ENCODE measurements around the gene NEK2. TPM values are rescaled to one million over a fixed set of nuclear protein-coding genes. Genes with fewer than 3 reads are reported as not detected.
"Not testable (repeated sequence)": the region's sequence is repeated elsewhere in the genome, so short reads cannot be mapped to it uniquely, and the experiment has no call there.

NEK2 gene
- total RNA-seq, 4 donors from 2014 or later: 2.4 to 11.8 (median 6.5) TPM

DNA sequence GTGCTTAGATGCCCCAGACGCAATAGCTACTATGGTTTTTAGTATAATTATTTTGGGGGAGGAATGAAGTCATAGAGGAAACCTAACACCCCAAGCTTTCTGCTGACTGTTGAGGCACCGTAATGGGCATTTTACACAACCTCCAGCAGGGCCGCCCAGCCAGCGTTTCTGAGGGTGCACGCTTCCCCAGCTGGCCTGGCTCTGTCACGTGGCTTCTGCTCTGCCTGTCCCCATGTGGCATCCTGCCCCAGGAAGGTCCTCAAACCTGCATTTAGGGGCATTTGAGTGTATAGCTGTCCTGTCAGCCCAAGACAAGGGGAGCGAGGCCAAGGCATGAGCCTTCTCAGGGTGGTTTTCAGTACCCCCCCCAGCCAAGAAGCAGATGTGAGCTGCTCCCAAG, 10.4 kb upstream of the NEK2 start:
- WGBS, 2 donors: 79 to 86% methylated on average over 2 to 7 of the region's 7 CpGs
- intact Hi-C loops (cut with DNase I): no loop called here

GRCh38 chr1:211684791-211685190, 9.4 kb upstream of the NEK2 start:
- H3K36me3 ChIP-seq: no peaks in the 10 kb centered on the region
- TF ChIP-seq POLR2A (IDR thresholded peaks at IDR 0.05) (no peak), CTCF (IDR thresholded peaks at IDR 0.05) (no peak)
- no peak overlapping the region for H3K4me3 ChIP-seq
- DNase-seq: no peak
- WGBS, 2 donors: 79 to 83% methylated on average over 2 to 3 of the region's 3 CpGs
- intact Hi-C loops (cut with DNase I): no loop called here
- H3K4me1 ChIP-seq: peaks cover 0 to 6% (median 0%) of the 10 kb centered on the region in 3 donors
- H3K9me3 ChIP-seq: no peaks in the 10 kb centered on the region
- H3K27me3 ChIP-seq: no peaks in the 10 kb centered on the region
- H3K27ac ChIP-seq: no peak overlapping the region

More for the DNA sequence above, 10.4 kb upstream of the NEK2 start:
- no peak overlapping the region for H3K27ac ChIP-seq
- H3K9me3 ChIP-seq: no peaks in the 10 kb centered on the region
- H3K36me3 ChIP-seq: no peaks in the 10 kb centered on the region
- TF ChIP-seq CTCF (IDR thresholded peaks at IDR 0.05) (no peak), POLR2A (IDR thresholded peaks at IDR 0.05) (no peak)
- H3K4me1 ChIP-seq: peaks cover 0 to 4% (median 0%) of the 10 kb centered on the region in 3 donors
- no peaks in the 10 kb centered on the region for H3K27me3 ChIP-seq
- no peak overlapping the region for H3K4me3 ChIP-seq
- DNase-seq: no peak

- Histone ChIP-seq H3K27ac (no peak overlapping the region), H3K4me3 (no peak overlapping the region), H3K27me3 (no peaks in the 10 kb centered on the region), H3K9me3 (no peaks in the 10 kb centered on the region), H3K36me3 (no peaks in the 10 kb centered on the region), H3K4me1 (peaks cover 0 to 6% (median 0%) of the 10 kb centered on the region in 3 donors)
- intact Hi-C loops (cut with DNase I): no loop called here
- DNase-seq: no peak
- TF ChIP-seq POLR2A (IDR thresholded peaks at IDR 0.05): no peak
- no peak for TF ChIP-seq CTCF (IDR thresholded peaks at IDR 0.05)
- 68 to 80% methylated on average over 1 to 2 of the region's 3 CpGs for WGBS, 2 donors
Measured at GRCh38 chr1:211684331-211684730, 8.9 kb upstream of the NEK2 start.

DNA sequence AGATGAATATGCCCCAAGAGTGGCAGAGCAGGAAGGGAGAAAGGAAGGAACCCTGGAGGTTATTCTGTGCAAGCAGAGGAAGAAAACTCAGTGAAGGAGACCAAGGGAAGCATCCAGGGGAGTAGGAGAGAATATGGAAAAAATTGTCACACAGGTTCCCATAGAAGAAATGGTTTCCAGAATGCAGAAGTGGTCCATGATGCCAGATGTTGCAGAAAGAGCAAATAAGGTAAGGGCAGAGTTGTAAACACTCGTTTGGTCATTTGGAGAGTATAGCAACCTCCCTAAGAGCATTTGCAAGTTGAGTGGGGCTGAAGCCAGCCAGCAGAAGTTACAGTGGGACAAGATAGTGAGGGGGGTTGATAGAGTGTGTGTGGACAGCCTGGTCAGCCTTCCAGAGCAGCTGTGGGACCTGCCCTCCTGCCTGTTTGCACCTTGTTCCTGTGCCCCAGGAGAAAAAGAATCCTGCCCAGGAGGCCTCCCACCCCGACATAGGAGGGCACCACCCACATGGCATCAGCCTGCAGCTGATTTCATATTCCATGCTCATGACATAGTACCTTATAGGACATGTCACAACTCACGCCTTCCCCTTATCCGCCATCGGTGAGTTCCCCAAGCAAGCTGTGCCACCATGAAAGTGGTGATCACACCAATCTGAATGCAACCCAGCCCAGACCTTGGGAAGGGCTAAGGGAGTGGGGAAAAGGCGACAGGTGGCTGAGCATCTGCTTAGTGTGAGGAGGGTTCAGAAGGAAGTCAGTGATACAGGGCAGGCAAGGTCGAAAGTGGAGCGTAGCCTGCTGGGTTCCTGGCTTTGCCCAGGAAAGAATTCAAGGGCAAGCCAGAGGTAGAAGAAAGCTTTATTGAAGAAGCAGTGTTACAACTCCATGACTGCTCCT, 8.2 kb upstream of the NEK2 start:
- Histone ChIP-seq H3K36me3 (no peaks in the 10 kb centered on the region), H3K4me1 (peaks cover 0 to 6% (median 0%) of the 10 kb centered on the region in 3 donors), H3K27me3 (no peaks in the 10 kb centered on the region), H3K9me3 (no peaks in the 10 kb centered on the region), H3K27ac (no peak overlapping the region), H3K4me3 (no peak overlapping the region)
- DNase-seq: no peak
- intact Hi-C loops (cut with DNase I): no loop called here
- TF ChIP-seq POLR2A (IDR thresholded peaks at IDR 0.05) (no peak), CTCF (IDR thresholded peaks at IDR 0.05) (no peak)
- WGBS, 2 donors: 74 to 83% methylated on average over 7 to 8 of the region's 8 CpGs

GRCh38 chr1:211682186-211682585, 6.8 kb upstream of the NEK2 start:
- H3K27ac ChIP-seq; H3K4me3 ChIP-seq; H3K4me1 ChIP-seq; H3K27me3 ChIP-seq; intact Hi-C loops (cut with DNase I); H3K36me3 ChIP-seq; H3K9me3 ChIP-seq; DNase-seq: not testable (repeated sequence)
- WGBS, 2 donors: 77 to 86% methylated on average over 5 to 7 of the region's 7 CpGs
